ENCODE results near the gene MAD2L1BP. TPM values are rescaled to one million over a fixed set of nuclear protein-coding genes. Genes with fewer than 3 reads are reported as not detected.

The MAD2L1BP gene
- total RNA-seq, 1 donor = 30.4 TPM

Other genes starting within 250 kb of the MAD2L1BP start
- 26.4 and 27.1 TPM in 2 replicates for gene ABCC10, start 208.3 kb upstream of the MAD2L1BP start, total RNA-seq
- gene DLK2, start 180.3 kb upstream of the MAD2L1BP start, total RNA-seq = 0.29 TPM in 1 of 2 replicates, not detected in the other
- 14.5 and 16.2 TPM in 2 replicates for gene TJAP1, start 158.3 kb upstream of the MAD2L1BP start, total RNA-seq
- gene LRRC73, start 125.5 kb upstream of the MAD2L1BP start, total RNA-seq = 0.36 and 0.59 TPM in 2 replicates
- gene YIPF3, start 118.9 kb upstream of the MAD2L1BP start, total RNA-seq = 98.8 and 126 TPM in 2 replicates
- 28.6 and 29.5 TPM in 2 replicates for gene POLR1C, start 118.8 kb upstream of the MAD2L1BP start, total RNA-seq
- 33.9 and 66.2 TPM in 2 replicates for gene XPO5, start 59.8 kb upstream of the MAD2L1BP start, total RNA-seq
- gene POLH, start 59.7 kb upstream of the MAD2L1BP start, total RNA-seq = 26.4 and 28.0 TPM in 2 replicates
- 74.3 and 84.0 TPM in 2 replicates for gene GTPBP2, start 6.6 kb upstream of the MAD2L1BP start, total RNA-seq
- under 0.01 and 0.36 TPM in 2 replicates for gene RSPH9, start 9.2 kb downstream of the MAD2L1BP start, total RNA-seq
- gene MRPS18A, start 52.0 kb downstream of the MAD2L1BP start, total RNA-seq = 27.5 and 30.4 TPM in 2 replicates
- 152 and 193 TPM in 2 replicates for gene VEGFA, start 134.4 kb downstream of the MAD2L1BP start, total RNA-seq